ENCODE data around the gene LIPI. TPM values are rescaled to one million over a fixed set of nuclear protein-coding genes. Genes with fewer than 3 reads are reported as not detected.

Gene LIPI
- total and polyA plus RNA-seq, 2 experiments from 2014 or later = not detected

GRCh38 chr21:14143999-14144398, 66.8 kb downstream of the LIPI start:
- Histone ChIP-seq H3K79me2 (no peaks in the 10 kb centered on the region), H4K20me1 (ENCODE audit: insufficient read depth, poor library complexity, severe bottlenecking) (no peaks in the 10 kb centered on the region), H3K36me3 (replicated peaks; ENCODE audit: insufficient read depth, low read depth) (no peaks in the 10 kb centered on the region), H3K9me2 (replicated peaks; ENCODE audit: insufficient read depth) (no peaks in the 10 kb centered on the region), H3K27ac (no peak overlapping the region), H3K4me2 (no peak overlapping the region), H3K9me3 (ENCODE audit: low read depth) (no peaks in the 10 kb centered on the region), H3K27me3 (no peaks in the 10 kb centered on the region), H2AFZ (no peak overlapping the region), H3K4me3 (no peak overlapping the region), H3K4me1 (ENCODE audit: insufficient read depth) (no peaks in the 10 kb centered on the region)
- DNase-seq (ENCODE audit: low spot score) = no peak
- TF ChIP-seq EZH2phosphoT487 (IDR thresholded peaks at IDR 0.05; ENCODE audit: low read depth, severe bottlenecking, unreplicated experiment) (no peak), EZH2 (IDR thresholded peaks at IDR 0.05; ENCODE audit: borderline replicate concordance) (no peak)
- TF ChIP-seq, protein P1, sequence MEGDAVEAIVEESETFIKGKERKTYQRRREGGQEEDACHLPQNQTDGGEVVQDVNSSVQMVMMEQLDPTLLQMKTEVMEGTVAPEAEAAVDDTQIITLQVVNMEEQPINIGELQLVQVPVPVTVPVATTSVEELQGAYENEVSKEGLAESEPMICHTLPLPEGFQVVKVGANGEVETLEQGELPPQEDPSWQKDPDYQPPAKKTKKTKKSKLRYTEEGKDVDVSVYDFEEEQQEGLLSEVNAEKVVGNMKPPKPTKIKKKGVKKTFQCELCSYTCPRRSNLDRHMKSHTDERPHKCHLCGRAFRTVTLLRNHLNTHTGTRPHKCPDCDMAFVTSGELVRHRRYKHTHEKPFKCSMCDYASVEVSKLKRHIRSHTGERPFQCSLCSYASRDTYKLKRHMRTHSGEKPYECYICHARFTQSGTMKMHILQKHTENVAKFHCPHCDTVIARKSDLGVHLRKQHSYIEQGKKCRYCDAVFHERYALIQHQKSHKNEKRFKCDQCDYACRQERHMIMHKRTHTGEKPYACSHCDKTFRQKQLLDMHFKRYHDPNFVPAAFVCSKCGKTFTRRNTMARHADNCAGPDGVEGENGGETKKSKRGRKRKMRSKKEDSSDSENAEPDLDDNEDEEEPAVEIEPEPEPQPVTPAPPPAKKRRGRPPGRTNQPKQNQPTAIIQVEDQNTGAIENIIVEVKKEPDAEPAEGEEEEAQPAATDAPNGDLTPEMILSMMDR (IDR thresholded peaks at IDR 0.05; ENCODE audit: poor library complexity) = no peak

GRCh38 chr21:14124266-14124665, 86.5 kb downstream of the LIPI start:
- Histone ChIP-seq H3K27me3 (no peaks in the 10 kb centered on the region), H4K20me1 (ENCODE audit: insufficient read depth, poor library complexity, severe bottlenecking) (no peaks in the 10 kb centered on the region), H3K79me2 (no peaks in the 10 kb centered on the region), H3K27ac (no peak overlapping the region), H3K4me3 (no peak overlapping the region), H3K36me3 (replicated peaks; ENCODE audit: insufficient read depth, low read depth) (no peaks in the 10 kb centered on the region), H2AFZ (no peak overlapping the region), H3K4me2 (no peak overlapping the region), H3K4me1 (ENCODE audit: insufficient read depth) (no peaks in the 10 kb centered on the region), H3K9me3 (ENCODE audit: low read depth) (no peaks in the 10 kb centered on the region), H3K9me2 (replicated peaks; ENCODE audit: insufficient read depth) (no peaks in the 10 kb centered on the region)
- TF ChIP-seq EZH2phosphoT487 (IDR thresholded peaks at IDR 0.05; ENCODE audit: low read depth, severe bottlenecking, unreplicated experiment) (no peak), EZH2 (IDR thresholded peaks at IDR 0.05; ENCODE audit: borderline replicate concordance) (no peak)
- TF ChIP-seq, protein P1 (IDR thresholded peaks at IDR 0.05; ENCODE audit: poor library complexity) = no peak
- WGBS (ENCODE audit: low lambda C conversion rate, missing lambda C conversion rate) = 95% methylated on average over 7 of the region's 7 CpGs
- no peak for DNase-seq (ENCODE audit: low spot score)

DNA sequence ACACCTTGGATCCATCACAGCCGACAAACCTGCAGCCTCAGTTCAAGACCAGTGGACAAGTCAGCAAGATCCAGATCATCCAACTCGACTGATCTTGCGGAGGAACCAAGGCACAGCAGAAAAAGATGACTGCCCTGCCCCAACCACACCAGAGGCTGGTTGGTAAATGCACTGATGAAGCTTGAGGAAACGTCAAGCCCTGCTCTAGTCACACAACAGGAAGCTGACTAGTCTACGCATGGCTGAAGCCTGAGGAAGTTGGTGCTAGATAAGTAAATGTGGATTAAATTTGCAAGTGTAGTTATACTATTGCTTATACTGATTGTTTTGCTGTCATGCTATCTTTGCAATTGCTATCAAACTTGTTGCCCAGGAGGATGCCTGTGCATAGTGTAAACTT, 89.0 kb downstream of the LIPI start:
- no peaks in the 10 kb centered on the region for H3K4me1 ChIP-seq (ENCODE audit: insufficient read depth)

More for the DNA sequence above, 89.0 kb downstream of the LIPI start:
- 95% methylated on average over 5 of the region's 5 CpGs for WGBS (ENCODE audit: low lambda C conversion rate, missing lambda C conversion rate)
- Histone ChIP-seq H2AFZ (no peak overlapping the region), H3K27me3 (no peaks in the 10 kb centered on the region), H3K79me2 (no peaks in the 10 kb centered on the region), H3K4me2 (no peak overlapping the region), H3K36me3 (replicated peaks; ENCODE audit: insufficient read depth, low read depth) (no peaks in the 10 kb centered on the region), H3K9me3 (ENCODE audit: low read depth) (no peaks in the 10 kb centered on the region), H3K9me2 (replicated peaks; ENCODE audit: insufficient read depth) (no peaks in the 10 kb centered on the region), H3K27ac (no peak overlapping the region), H4K20me1 (ENCODE audit: insufficient read depth, poor library complexity, severe bottlenecking) (no peaks in the 10 kb centered on the region), H3K4me3 (no peak overlapping the region)
- TF ChIP-seq EZH2 (IDR thresholded peaks at IDR 0.05; ENCODE audit: borderline replicate concordance) (no peak), EZH2phosphoT487 (IDR thresholded peaks at IDR 0.05; ENCODE audit: low read depth, severe bottlenecking, unreplicated experiment) (no peak)
- TF ChIP-seq, protein P1 (IDR thresholded peaks at IDR 0.05; ENCODE audit: poor library complexity) = no peak
- DNase-seq (ENCODE audit: low spot score) = no peak
